GM12892 (cell line): Measurements from ENCODE around the gene MRPS18A.

Experiments used
- POLR2A ChIP-seq: IDR thresholded peaks from 2 replicates; pipeline ENCODE4 v1.6.1; 2011; ENCODE audit warnings: low read depth, low read length, control low read depth
- POLR2AphosphoS5 ChIP-seq: IDR thresholded peaks from 2 replicates; pipeline ENCODE4 v1.6.1; 2011; ENCODE audit warnings: low read depth, low read length, control low read depth
- TAF1 ChIP-seq: IDR thresholded peaks from 2 replicates; pipeline ENCODE4 v1.6.1; 2011; ENCODE audit warnings: low read depth, mild to moderate bottlenecking, control low read depth, low read length, borderline replicate concordance

DNA sequence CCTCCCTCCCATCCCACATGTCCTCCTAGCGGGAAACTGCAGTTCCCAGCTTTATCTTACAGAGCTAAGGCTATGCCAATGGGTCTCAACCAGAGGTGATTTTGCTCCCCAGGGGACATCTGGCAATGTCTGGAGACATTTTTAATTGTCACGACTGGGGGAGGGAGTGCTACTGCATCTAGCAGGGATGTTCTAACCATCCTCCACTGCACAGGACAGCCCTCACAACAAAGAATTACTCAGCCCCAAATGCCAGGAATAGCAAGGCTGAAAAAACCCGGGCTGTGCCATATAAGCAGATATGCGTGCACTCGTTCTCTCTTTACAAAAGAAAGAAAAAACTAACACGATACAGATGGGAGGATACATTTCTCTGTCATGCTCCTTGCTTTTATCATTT is 8.5 kb downstream of the MRPS18A start:
- TF ChIP-seq POLR2A (no peak), TAF1 (no peak), POLR2AphosphoS5 (no peak)
